HepG2 (cell line): ENCODE data around the gene NEIL3. TPM values are rescaled to one million over a fixed set of nuclear protein-coding genes. Genes with fewer than 3 reads are reported as not detected.
A peak's percentile ranks its signal among the peaks of the same experiment; 100 is the strongest.

ENCODE experiments used
- ATAC-seq: fragments of 200-7000 bp; cut with Tn5 transposase; 3 replicates; pipeline ENCODE4 v1.9.1; 2020; ENCODE audit warnings: mild to moderate bottlenecking, moderate library complexity
- BruUV-seq: library from RNA; stranded (reverse); fragments of 400-500 nt; replicated peaks from 2 replicates; lab custom pipeline; 2021; lab: Mats Ljungman, UMichigan
- CTCF ChIA-PET: fragments of 300-600 bp; formaldehyde crosslinking; extraction: SDS; loops from one replicate; lab custom pipeline; 2021; ENCODE audit warnings: low total read pairs, inconsistent platforms, low intra/inter-chr PET ratio; lab: Yijun Ruan, JAX
- POLR2A ChIA-PET: fragments of 350-600 bp; sonication (Branson Sonifier 250); formaldehyde crosslinking; loops from one replicate; lab custom pipeline; 2020; ENCODE audit warnings: antibody characterized with exemption, inconsistent platforms; lab: Yijun Ruan, JAX
- DNase-seq: peaks from one replicate; pipeline ENCODE4 v3.0.0-alpha.2; 2015; ENCODE audit warnings: low spot score
- FAIRE-seq: peaks from 3 replicates; lab custom pipeline; 2011; peaks lifted over from hg19 to GRCh38; lab: Jason Lieb, UNC
- H2AFZ ChIP-seq: one replicate; pipeline ENCODE4 v1.6.1; 2011; ENCODE audit warnings: low read length, inconsistent platforms
- H3K27ac ChIP-seq: fragments of 300-600 bp; 3 replicates; pipeline ENCODE4 v1.8.0; 2011; ENCODE audit warnings: mixed run types, mild to moderate bottlenecking, mixed read lengths, low read length, inconsistent platforms; ENCODE audit not compliant: insufficient read depth; ENCODE audit errors: extremely low read length
- H3K27me3 ChIP-seq, 2 experiments: fragments of 200-600 bp in 1 of 2; 2 replicates in 1 of 2; 3 replicates in 1 of 2; pipeline versions ENCODE4 v1.6.0 to v1.8.0; 2011; ENCODE audit warnings: low read length in 2 of 2, mild to moderate bottlenecking in 2 of 2, moderate library complexity in 2 of 2, inconsistent platforms in 1 of 2; ENCODE audit not compliant: insufficient read depth in 2 of 2, control insufficient read depth in 1 of 2
- H3K36me3 ChIP-seq, 2 experiments: fragments of 200-600 bp in 1 of 2; replicated peaks in 1 of 2; 2 replicates in 1 of 2; 3 replicates in 1 of 2; pipeline versions ENCODE4 v1.5.1 to v1.8.0; 2011; ENCODE audit warnings: low read length in 2 of 2, inconsistent platforms in 1 of 2; ENCODE audit not compliant: insufficient read depth in 2 of 2, control insufficient read depth in 1 of 2
- H3K4me1 ChIP-seq: 2 replicates; pipeline ENCODE4 v1.5.1; 2012; ENCODE audit warnings: low read length, inconsistent platforms; ENCODE audit not compliant: insufficient read depth
- H3K4me2 ChIP-seq: 2 replicates; pipeline ENCODE4 v1.6.0; 2011; ENCODE audit warnings: low read depth, low read length, inconsistent platforms
- H3K4me3 ChIP-seq, 3 experiments: fragments of 200-600 bp in 1 of 3; sonication (generic), shearing (Covaris generic) in 1 of 3; replicated peaks in 1 of 3; 2 replicates each; pipeline ENCODE4 v1.5.1; 2011 to 2016; ENCODE audit warnings: low read length in 3 of 3, inconsistent platforms in 2 of 3, low read depth in 2 of 3, mild to moderate bottlenecking in 2 of 3, control low read depth in 1 of 3, mixed read lengths in 1 of 3; ENCODE audit not compliant: insufficient read depth in 1 of 3
- H3K79me2 ChIP-seq: one replicate; pipeline ENCODE4 v1.6.1; 2011; ENCODE audit warnings: low read length, inconsistent platforms; ENCODE audit not compliant: insufficient read depth
- H3K9ac ChIP-seq: 2 replicates; pipeline ENCODE4 v1.6.0; 2011; ENCODE audit warnings: mild to moderate bottlenecking, low read depth, low read length, inconsistent platforms; ENCODE audit not compliant: insufficient read depth
- H3K9me3 ChIP-seq: 2 replicates; pipeline ENCODE4 v1.5.1; 2012; ENCODE audit warnings: mild to moderate bottlenecking, low read length
- H4K20me1 ChIP-seq: 2 replicates; pipeline ENCODE4 v1.6.0; 2011; ENCODE audit warnings: inconsistent platforms, mild to moderate bottlenecking, low read length, moderate library complexity; ENCODE audit not compliant: insufficient read depth
- AGO2 ChIP-seq: fragments of 200-400 bp; formaldehyde crosslinking; optimal IDR thresholded peaks from 2 replicates; pipeline ENCODE3; 2017; ENCODE audit warnings: mild to moderate bottlenecking, low read depth, low read length, moderate library complexity
- DMAP1 ChIP-seq: IDR thresholded peaks from 2 replicates; pipeline ENCODE4 v1.6.1; 2016
- FOXP1 ChIP-seq, 2 experiments: fragments of 450-650 bp in 1 of 2; IDR thresholded peaks; 2 replicates each; pipeline ENCODE4 v1.6.1; 2017 to 2018; ENCODE audit warnings: antibody characterized with exemption in 1 of 2
- HNF4A ChIP-seq: sonication (generic); formaldehyde crosslinking; IDR thresholded peaks from 2 replicates; pipeline ENCODE4 v1.4.0; 2020; ENCODE audit warnings: missing genetic modification reagents
- HNF4G ChIP-seq, 2 experiments: sonication (generic) in 1 of 2; formaldehyde crosslinking in 1 of 2; IDR thresholded peaks; 2 replicates each; pipeline versions ENCODE4 v1.4.0 to v1.6.1; 2011 to 2020; ENCODE audit warnings: borderline replicate concordance in 2 of 2, low read depth in 2 of 2, mild to moderate bottlenecking in 2 of 2, low read length in 1 of 2, missing genetic modification reagents in 1 of 2, moderate library complexity in 1 of 2
- NBN ChIP-seq: fragments of 450-650 bp; conservative IDR thresholded peaks from 2 replicates; pipeline ENCODE4 v1.6.1; 2017
- TEAD3 ChIP-seq: optimal IDR thresholded peaks from 2 replicates; pipeline ENCODE3; 2016; ENCODE audit warnings: borderline replicate concordance
- TOPORS ChIP-seq: sonication (generic); formaldehyde crosslinking; IDR thresholded peaks from 2 replicates; pipeline ENCODE4 v1.8.0; 2023; ENCODE audit warnings: mild to moderate bottlenecking, missing genetic modification reagents
- ZNF24 ChIP-seq: fragments of 450-650 bp; IDR thresholded peaks from 2 replicates; pipeline ENCODE4 v1.6.1; 2017; ENCODE audit warnings: antibody characterized with exemption, mild to moderate bottlenecking
- ZNF274 ChIP-seq: sonication (generic); formaldehyde crosslinking; IDR thresholded peaks from 2 replicates; pipeline ENCODE4 v1.5.1; 2020; ENCODE audit warnings: mild to moderate bottlenecking, missing genetic modification reagents
- ZNF713 ChIP-seq: sonication (generic); formaldehyde crosslinking; IDR thresholded peaks from 2 replicates; pipeline ENCODE4 v1.4.0; 2020; ENCODE audit warnings: mild to moderate bottlenecking, missing genetic modification reagents
- WGBS: methylation state at CpG from one replicate; pipeline ENCODE4 v1.1.6; 2017; ENCODE audit warnings: low lambda C conversion rate; 5-methylcytosine and 5-hydroxymethylcytosine counted together
- in situ Hi-C: cut with HindIII; loops from 2 replicates; pipeline ENCODE4 v1.10.0; 2017; ENCODE audit warnings: low pct_unique_long_range_greater_than_20kb; ENCODE audit not compliant: extremely low pct_ligation_motif_present
- intact Hi-C: fragments of 100-400 bp; cut with micrococcal nuclease; formaldehyde crosslinking; loops from one replicate; pipeline ENCODE4 v1.10.0; 2022; ENCODE audit not compliant: unreplicated experiment
- polyA plus RNA-seq, 8 experiments: library from polyadenylated mRNA; depleted of rRNA in 3 of 8; stranded (reverse) in 7 of 8; unstranded in 1 of 8; fragments of >200 nt; fragmentation: Illumina TruSeq in 4 of 8; extraction: Trizol in 4 of 8; gene quantifications; 2 replicates each; pipeline versions ENCODE4 v1.2.1 to v1.2.3, GENCODE V29; 2011 to 2016; ENCODE audit warnings: low read depth in 4 of 8, missing spikeins in 1 of 8, mixed read lengths in 1 of 8; ENCODE audit not compliant: insufficient read depth in 1 of 8
- total RNA-seq, 5 experiments: library from RNA; depleted of rRNA; stranded (reverse); fragments of >200 nt; fragmentation: Illumina TruSeq; extraction: Trizol; gene quantifications; 2 replicates each; pipeline ENCODE4 v1.2.3, GENCODE V29; 2016; ENCODE audit warnings: low read depth in 1 of 5
- TF ChIP-seq, protein P1 (sequence below): sonication (generic); formaldehyde crosslinking; IDR thresholded peaks from 2 replicates; pipeline ENCODE4 v1.4.0; 2020; ENCODE audit warnings: missing genetic modification reagents

NEIL3 gene
- total and polyA plus RNA-seq, 2 of the 13 experiments (the other 11 are each of a cell fraction or from before 2014, with no cell fraction given) = 3.5 to 8.4 TPM

DNA sequence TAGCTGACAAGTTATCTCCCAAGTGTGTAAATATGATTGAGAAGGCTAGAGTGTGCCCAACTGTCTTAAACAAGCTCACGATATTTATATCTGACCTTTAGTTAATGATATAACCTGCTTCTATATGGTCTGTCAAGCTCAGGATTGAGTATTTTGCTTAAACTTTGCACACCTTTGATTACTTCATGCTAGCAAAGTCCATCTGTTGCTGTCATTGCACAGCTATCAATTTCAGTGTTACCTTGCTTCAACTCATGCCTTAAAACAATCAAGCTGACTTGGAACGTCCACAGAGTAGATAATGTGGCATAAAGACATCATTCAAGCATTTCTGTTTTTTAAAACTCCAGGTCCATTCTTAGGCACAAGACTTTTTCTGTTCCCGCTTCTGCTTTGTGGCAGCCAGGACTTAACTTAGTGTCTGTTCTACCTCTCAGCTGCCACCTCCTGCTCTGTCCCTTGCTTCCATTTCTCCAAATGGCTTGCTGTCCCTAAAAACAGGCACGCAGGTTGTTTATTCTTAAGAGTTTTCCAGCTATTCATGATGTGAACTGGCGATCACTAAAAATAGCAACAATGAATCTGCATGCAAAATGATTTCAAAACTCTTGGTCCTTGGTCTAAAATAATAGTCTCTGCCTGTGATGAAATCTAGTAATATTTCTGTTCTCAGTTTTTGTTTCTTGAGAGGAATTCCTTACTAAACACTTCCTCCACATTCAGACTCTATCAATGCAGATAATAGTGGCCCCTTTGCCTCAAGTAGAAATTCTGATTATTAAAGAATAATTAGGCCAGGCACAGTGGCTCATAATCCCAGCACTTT is 16.3 kb upstream of the NEIL3 start:
- FAIRE-seq (no peak), DNase-seq (no peak)
- POLR2A ChIA-PET = no interaction called here
- H4K20me1 ChIP-seq = no peaks in the 10 kb centered on the region
- H2AFZ ChIP-seq = peak overlapping the region; percentile 42
- peaks cover 13% of the 10 kb centered on the region for H3K9me3 ChIP-seq
- H3K4me3 ChIP-seq = no peak overlapping the region
- TF ChIP-seq AGO2 = no peak
- TF ChIP-seq HNF4A (CRISPR knock-in tag) = peak; percentile 26; the same call in 1 of the 2 replicates
- TF ChIP-seq, all 625 proteins: peak for 1
- Histone ChIP-seq H3K4me2 (no peak overlapping the region), H3K79me2 (no peaks in the 10 kb centered on the region), H3K4me1 (no peaks in the 10 kb centered on the region), H3K36me3 (no peaks in the 10 kb centered on the region), H3K9ac (no peak overlapping the region), H3K27me3 (no peaks in the 10 kb centered on the region), H3K27ac (no peak overlapping the region)
- no TSS peak for BruUV-seq
- WGBS = 7% methylated on average over 5 of the region's 5 CpGs
- intact Hi-C loops (no loop called here), in situ Hi-C loops (no loop called here)
- ATAC-seq = peak; percentile 52; the same call in 2 of the 3 replicates
- CTCF ChIA-PET = no interaction called here

DNA sequence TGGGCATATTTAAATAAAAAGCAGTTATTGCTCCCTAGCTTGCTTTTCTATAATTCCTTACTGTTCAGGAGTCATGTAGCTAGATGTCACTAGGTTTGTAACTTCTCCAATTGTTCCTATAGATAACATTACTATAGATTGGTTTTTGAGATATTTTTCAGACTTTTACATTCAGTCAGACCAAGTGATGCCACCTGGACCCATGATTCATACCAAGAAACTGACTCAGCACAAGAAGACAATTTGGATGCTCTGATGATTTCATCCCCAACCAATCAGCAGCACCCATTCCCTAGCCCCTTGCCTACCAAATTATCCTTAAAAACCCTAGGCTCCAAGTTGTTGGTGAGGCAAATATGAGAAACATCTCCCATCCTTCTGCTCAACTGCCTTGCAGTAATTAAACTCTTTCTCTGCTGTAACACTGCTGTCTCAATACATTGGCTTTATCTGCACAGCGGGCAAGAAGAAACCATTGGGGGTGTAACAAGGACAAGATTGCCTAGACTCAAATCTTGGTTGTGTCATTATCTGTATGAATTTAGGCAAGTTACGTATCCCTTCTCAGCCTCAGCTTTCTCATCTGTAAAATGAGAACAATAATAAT is 11.8 kb upstream of the NEIL3 start:
- BruUV-seq = no TSS peak
- FAIRE-seq (no peak), ATAC-seq (no peak), DNase-seq (no peak)
- Histone ChIP-seq H3K27ac (no peak overlapping the region), H3K4me3 (no peak overlapping the region), H2AFZ (no peak overlapping the region), H4K20me1 (no peaks in the 10 kb centered on the region), H3K4me2 (no peak overlapping the region), H3K79me2 (no peaks in the 10 kb centered on the region), H3K36me3 (no peaks in the 10 kb centered on the region), H3K4me1 (no peaks in the 10 kb centered on the region), H3K9ac (no peak overlapping the region), H3K9me3 (peaks cover 13% of the 10 kb centered on the region), H3K27me3 (no peaks in the 10 kb centered on the region; a peak in 1 of 5 replicates)
- POLR2A ChIA-PET = no interaction called here
- WGBS = 21% methylated on average over 2 of the region's 2 CpGs
- in situ Hi-C loops = no loop called here
- intact Hi-C loops = no loop called here
- CTCF ChIA-PET = no interaction called here
- TF ChIP-seq ZNF713 (CRISPR knock-in tag) (no peak), TEAD3 (no peak), ZNF24 (no peak), ZNF274 (no peak), NBN (no peak), HNF4G (IDR thresholded peaks at IDR 0.05; ENCODE audit: borderline replicate concordance, low read depth, low read length) (no peak), HNF4G (CRISPR knock-in tag; IDR thresholded peaks at IDR 0.05; ENCODE audit: borderline replicate concordance, low read depth) (no peak), TOPORS (CRISPR knock-in tag) (no peak), DMAP1 (CRISPR knock-in tag) (no peak), FOXP1 (IDR thresholded peaks at IDR 0.05) (no peak), FOXP1 (CRISPR knock-in tag; IDR thresholded peaks at IDR 0.05) (no peak)
- TF ChIP-seq, protein P1, sequence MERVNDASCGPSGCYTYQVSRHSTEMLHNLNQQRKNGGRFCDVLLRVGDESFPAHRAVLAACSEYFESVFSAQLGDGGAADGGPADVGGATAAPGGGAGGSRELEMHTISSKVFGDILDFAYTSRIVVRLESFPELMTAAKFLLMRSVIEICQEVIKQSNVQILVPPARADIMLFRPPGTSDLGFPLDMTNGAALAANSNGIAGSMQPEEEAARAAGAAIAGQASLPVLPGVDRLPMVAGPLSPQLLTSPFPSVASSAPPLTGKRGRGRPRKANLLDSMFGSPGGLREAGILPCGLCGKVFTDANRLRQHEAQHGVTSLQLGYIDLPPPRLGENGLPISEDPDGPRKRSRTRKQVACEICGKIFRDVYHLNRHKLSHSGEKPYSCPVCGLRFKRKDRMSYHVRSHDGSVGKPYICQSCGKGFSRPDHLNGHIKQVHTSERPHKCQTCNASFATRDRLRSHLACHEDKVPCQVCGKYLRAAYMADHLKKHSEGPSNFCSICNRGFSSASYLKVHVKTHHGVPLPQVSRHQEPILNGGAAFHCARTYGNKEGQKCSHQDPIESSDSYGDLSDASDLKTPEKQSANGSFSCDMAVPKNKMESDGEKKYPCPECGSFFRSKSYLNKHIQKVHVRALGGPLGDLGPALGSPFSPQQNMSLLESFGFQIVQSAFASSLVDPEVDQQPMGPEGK (CRISPR knock-in tag) = no peak
